Pancreas (tissue), 10 donors: ENCODE measurements around the gene SOD1. TPM values are rescaled to one million over a fixed set of nuclear protein-coding genes. Genes with fewer than 3 reads are reported as not detected.

Source experiments
- ATAC-seq, 4 donors: fragments of 200-7000 bp; cut with Tn5 transposase; one replicate each; pipeline versions ENCODE4 v1.8.0 to v1.9.1; 2020; ENCODE audit warnings: mild to moderate bottlenecking in 4 of 4, moderate library complexity in 4 of 4
- DNase-seq, 6 donors: peaks; one replicate each; pipeline ENCODE4 v3.0.0-alpha.2; 2020
- FAIRE-seq: peaks from 2 replicates; lab custom pipeline; 2012; peaks lifted over from hg19 to GRCh38; lab: Jason Lieb, UNC
- H3K27ac ChIP-seq, 4 donors: fragments of 200-600 bp; sonication (generic); 1 replicate in 3 of 4; 2 replicates in 1 of 4; pipeline versions ENCODE4 v1.5.0 to v1.8.0; 2020
- H3K27me3 ChIP-seq, 4 donors: fragments of 200-600 bp; one replicate each; pipeline ENCODE4 v1.8.0; 2021
- H3K36me3 ChIP-seq, 3 donors: fragments of 200-600 bp; sonication (generic) in 1 of 3; one replicate each; pipeline versions ENCODE4 v1.5.0 to v1.8.0; 2020 to 2021
- H3K4me1 ChIP-seq, 3 donors: fragments of 200-600 bp; one replicate each; pipeline ENCODE4 v1.8.0; 2021
- H3K4me3 ChIP-seq, 4 donors: fragments of 200-600 bp; sonication (generic) in 2 of 4; one replicate each; pipeline versions ENCODE4 v1.5.0 to v1.8.0; 2020 to 2021
- H3K9me3 ChIP-seq, 4 donors: fragments of 200-600 bp; one replicate each; pipeline ENCODE4 v1.8.0; 2021
- WGBS, 2 donors: extraction: QIAGEN DNeasy Blood & Tissue Kit; methylation state at CpG; one replicate each; pipeline ENCODE4 v1.1.7; 2013; 5-methylcytosine and 5-hydroxymethylcytosine counted together
- intact Hi-C, 3 donors: fragments of 100-400 bp; cut with DNase I; formaldehyde crosslinking; loops; one replicate each; pipeline versions ENCODE4 v1.11.1 to v1.14.2; 2022
- polyA plus RNA-seq, 2 donors: library from polyadenylated mRNA; stranded (reverse); fragments of 200-250 nt; gene quantifications; one replicate each; pipeline ENCODE4 v1.2.3, GENCODE V29; 2013
- total RNA-seq, 6 donors: library from RNA; stranded (reverse); fragmentation: NEBNext Ultra II Directional in 4 of 6; extraction: Animal tissue kit (Norgen Biotek cat#: 25700) in 4 of 6; gene quantifications; one replicate each; pipeline versions ENCODE4 v1.2.1 to v1.2.4, GENCODE V29; 2021 to 2023
- TF ChIP-seq, protein P1 (sequence below), 4 donors: fragments of 200-600 bp; sonication (generic) in 3 of 4; IDR thresholded peaks; one replicate each; pipeline versions ENCODE4 v1.5.0 to v1.8.0; 2021; ENCODE audit warnings: antibody characterized with exemption in 4 of 4
- donor health status: healthy with polysubstance abuse.
- donor health status: DM: no; HTN: no; CAD: no; lungs with moderate emphysema.
- donor health status: DM: no; HTN: no; CAD: no.
- donor health status: control.
- donor health status: control.
- donor health status: Bipolar disorder and iron deficiency.
- donor health status: DM: yes; HTN: yes; CAD: no.
- donor health status: DM: no; HTN: no; CAD: no.
- donor health status: DM: no; HTN: no; CAD: no.
- donor health status: DM: yes; HTN: yes; CAD: no.

SOD1 gene
- total and polyA plus RNA-seq, 8 donors = 35.3 to 191 (median 59.7) TPM

DNA sequence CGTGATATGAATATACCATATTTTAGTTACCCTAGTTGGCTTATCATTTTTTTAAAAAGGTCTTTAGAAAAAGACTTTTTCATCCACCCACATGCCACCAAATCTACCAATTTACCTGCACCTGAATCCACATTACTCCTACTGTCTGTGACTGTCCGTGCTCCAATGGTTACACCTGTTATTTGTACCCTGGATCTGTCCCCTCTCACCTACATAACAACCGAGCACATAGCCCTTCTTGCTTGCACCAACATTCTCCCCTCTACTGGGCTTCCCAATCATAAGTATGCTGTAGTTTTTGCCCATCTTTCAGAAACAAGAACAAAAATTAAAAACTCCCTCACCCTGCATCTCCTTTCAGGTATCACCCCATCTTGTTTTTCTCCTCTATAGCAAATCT, 17.6 kb downstream of the SOD1 start:
- intact Hi-C loops = no loop called here
- H3K36me3 ChIP-seq = no peaks in the 10 kb centered on the region
- FAIRE-seq = no peak
- no peak overlapping the region for H3K4me3 ChIP-seq
- H3K27me3 ChIP-seq = no peaks in the 10 kb centered on the region
- no peak for DNase-seq
- no peak for ATAC-seq
- TF ChIP-seq, protein P1, sequence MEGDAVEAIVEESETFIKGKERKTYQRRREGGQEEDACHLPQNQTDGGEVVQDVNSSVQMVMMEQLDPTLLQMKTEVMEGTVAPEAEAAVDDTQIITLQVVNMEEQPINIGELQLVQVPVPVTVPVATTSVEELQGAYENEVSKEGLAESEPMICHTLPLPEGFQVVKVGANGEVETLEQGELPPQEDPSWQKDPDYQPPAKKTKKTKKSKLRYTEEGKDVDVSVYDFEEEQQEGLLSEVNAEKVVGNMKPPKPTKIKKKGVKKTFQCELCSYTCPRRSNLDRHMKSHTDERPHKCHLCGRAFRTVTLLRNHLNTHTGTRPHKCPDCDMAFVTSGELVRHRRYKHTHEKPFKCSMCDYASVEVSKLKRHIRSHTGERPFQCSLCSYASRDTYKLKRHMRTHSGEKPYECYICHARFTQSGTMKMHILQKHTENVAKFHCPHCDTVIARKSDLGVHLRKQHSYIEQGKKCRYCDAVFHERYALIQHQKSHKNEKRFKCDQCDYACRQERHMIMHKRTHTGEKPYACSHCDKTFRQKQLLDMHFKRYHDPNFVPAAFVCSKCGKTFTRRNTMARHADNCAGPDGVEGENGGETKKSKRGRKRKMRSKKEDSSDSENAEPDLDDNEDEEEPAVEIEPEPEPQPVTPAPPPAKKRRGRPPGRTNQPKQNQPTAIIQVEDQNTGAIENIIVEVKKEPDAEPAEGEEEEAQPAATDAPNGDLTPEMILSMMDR (IDR thresholded peaks at IDR 0.05) = no peak
- H3K4me1 ChIP-seq = peaks cover 0 to 4% (median 0%) of the 10 kb centered on the region in 3 donors
- no peak overlapping the region for H3K27ac ChIP-seq
- H3K9me3 ChIP-seq = no peaks in the 10 kb centered on the region
- WGBS, 2 donors = 97 to 98% methylated on average over 3 of the region's 3 CpGs

DNA sequence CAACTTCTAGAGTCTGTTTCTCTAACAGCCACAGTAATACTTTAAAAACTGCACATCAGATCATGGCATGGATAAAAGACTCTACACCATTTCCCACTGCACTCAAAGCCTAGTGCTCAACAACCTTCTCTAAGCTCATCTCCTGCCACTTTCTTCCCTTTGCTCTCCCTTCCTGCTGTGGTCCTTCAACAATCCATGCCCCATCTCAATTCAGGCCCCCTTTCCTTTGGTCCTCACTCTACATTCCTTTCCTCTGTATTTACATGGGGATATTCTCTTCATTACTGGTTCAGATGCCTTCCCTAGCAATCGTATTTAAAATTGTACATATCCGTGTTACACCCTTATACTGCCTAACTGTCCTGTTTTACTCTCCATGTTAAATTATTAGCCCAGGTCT, 19.0 kb downstream of the SOD1 start:
- Histone ChIP-seq H3K36me3 (peaks cover 0 to 8% (median 0%) of the 10 kb centered on the region in 3 donors), H3K4me3 (no peak overlapping the region), H3K9me3 (no peaks in the 10 kb centered on the region), H3K27me3 (no peaks in the 10 kb centered on the region), H3K4me1 (peaks cover 0 to 4% (median 0%) of the 10 kb centered on the region in 3 donors), H3K27ac (no peak overlapping the region)
- ATAC-seq (no peak), DNase-seq (no peak), FAIRE-seq (no peak)
- intact Hi-C loops = no loop called here
- TF ChIP-seq, protein P1 (IDR thresholded peaks at IDR 0.05) = no peak
- 68 to 69% methylated on average over 2 of the region's 2 CpGs for WGBS, 2 donors

DNA sequence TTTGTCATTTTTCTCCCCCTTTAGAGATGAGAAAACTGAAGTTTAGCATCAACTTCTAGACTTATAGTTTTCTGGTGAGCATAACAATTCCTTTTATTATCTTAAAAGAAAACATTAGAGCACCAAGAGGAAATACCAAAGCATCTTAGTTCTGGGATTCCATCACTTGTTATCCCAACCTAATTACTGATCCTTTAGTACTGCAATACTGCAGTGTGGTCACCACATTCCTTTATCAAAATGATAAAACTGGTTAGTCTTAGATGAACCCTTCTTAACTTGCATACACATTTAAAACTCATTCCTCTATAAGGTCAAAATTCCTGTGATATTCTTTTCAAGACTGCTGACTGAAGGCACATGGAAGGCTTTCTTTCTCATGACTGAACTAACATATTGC, 23.1 kb downstream of the SOD1 start:
- H3K27ac ChIP-seq = no peak overlapping the region
- H3K4me1 ChIP-seq = peaks cover 0 to 4% (median 0%) of the 10 kb centered on the region in 3 donors
- H3K27me3 ChIP-seq = no peaks in the 10 kb centered on the region
- FAIRE-seq (no peak), DNase-seq (no peak), ATAC-seq (no peak)
- H3K36me3 ChIP-seq = peaks cover 0 to 34% (median 7%) of the 10 kb centered on the region in 3 donors
- intact Hi-C loops = no loop called here
- no peak overlapping the region for H3K4me3 ChIP-seq
- TF ChIP-seq, protein P1 (IDR thresholded peaks at IDR 0.05) = no peak
- H3K9me3 ChIP-seq = no peaks in the 10 kb centered on the region

DNA sequence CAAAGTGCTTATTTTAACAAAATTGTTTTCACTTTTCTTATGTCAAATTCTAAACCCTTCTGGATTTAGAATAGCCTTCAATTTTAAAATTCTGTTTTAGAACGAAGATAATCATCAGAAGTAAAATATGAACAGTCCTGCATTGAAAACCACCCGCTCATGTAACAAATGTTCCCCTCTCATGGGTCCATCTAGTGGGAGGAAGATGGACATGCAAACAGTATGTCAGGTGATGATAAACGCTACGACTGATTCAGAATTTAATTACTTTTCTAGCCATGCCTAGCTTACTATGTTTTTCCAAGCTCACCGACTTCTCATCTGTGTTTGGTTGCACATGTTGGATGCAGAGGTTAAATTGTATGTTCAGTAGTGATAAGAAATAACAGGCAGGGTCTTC, 23.5 kb downstream of the SOD1 start:
- TF ChIP-seq, protein P1 (IDR thresholded peaks at IDR 0.05) = no peak
- FAIRE-seq (no peak), ATAC-seq (no peak), DNase-seq (no peak)
- intact Hi-C loops = no loop called here
- no peaks in the 10 kb centered on the region for H3K27me3 ChIP-seq
- H3K4me1 ChIP-seq = peaks cover 0 to 4% (median 0%) of the 10 kb centered on the region in 3 donors
- H3K4me3 ChIP-seq = no peak overlapping the region
- H3K27ac ChIP-seq = no peak overlapping the region
- peaks cover 0 to 38% (median 8%) of the 10 kb centered on the region in 3 donors for H3K36me3 ChIP-seq
- no peaks in the 10 kb centered on the region for H3K9me3 ChIP-seq
- 84 to 89% methylated on average over 5 of the region's 5 CpGs for WGBS, 2 donors

DNA sequence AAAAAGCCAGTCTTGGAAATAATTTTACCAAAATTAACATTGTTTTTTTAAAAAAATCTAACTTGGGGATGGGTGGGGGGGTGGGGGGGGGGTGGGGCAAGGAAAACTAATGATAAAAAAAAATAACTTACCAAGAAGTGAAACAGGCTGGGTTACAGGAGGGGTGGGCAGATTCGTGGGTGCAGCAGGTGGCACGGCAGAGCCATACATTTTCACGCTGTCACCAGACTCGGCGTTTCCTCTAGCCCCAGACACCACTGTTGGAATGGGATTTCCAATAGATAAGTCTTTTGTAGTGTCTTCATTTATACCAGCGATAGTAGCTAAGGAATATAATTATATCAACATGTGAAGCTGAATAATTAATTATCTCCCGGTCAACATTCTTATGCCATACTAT, 25.4 kb downstream of the SOD1 start:
- Histone ChIP-seq H3K9me3 (no peaks in the 10 kb centered on the region), H3K36me3 (peaks cover 0 to 48% (median 8%) of the 10 kb centered on the region in 3 donors), H3K4me3 (no peak overlapping the region), H3K27me3 (no peaks in the 10 kb centered on the region), H3K27ac (no peak overlapping the region), H3K4me1 (no peaks in the 10 kb centered on the region)
- no peak for ATAC-seq
- TF ChIP-seq, protein P1 (IDR thresholded peaks at IDR 0.05) = no peak
- DNase-seq = no peak
- FAIRE-seq = no peak
- intact Hi-C loops = no loop called here
- 90 to 94% methylated on average over 7 of the region's 7 CpGs for WGBS, 2 donors
